B cell (primary cell): ENCODE results near the gene GNAI3. TPM values are rescaled to one million over a fixed set of nuclear protein-coding genes. Genes with fewer than 3 reads are reported as not detected.

Experiments
- ATAC-seq: fragments of 200-7000 bp; cut with Tn5 transposase; one replicate; pipeline ENCODE4 v1.10.0; 2021; ENCODE audit warnings: low read depth, mild to moderate bottlenecking, moderate number of reproducible peaks, moderate library complexity
- CTCF ChIA-PET: fragments of 350-600 bp; sonication (Branson Sonifier 250); formaldehyde crosslinking; loops from one replicate; lab custom pipeline; 2021; ENCODE audit warnings: antibody characterized with exemption, inconsistent platforms; lab: Charles Lee
- POLR2A ChIA-PET: fragments of 350-600 bp; sonication (Branson Sonifier 250); formaldehyde crosslinking; loops from one replicate; lab custom pipeline; 2021; ENCODE audit warnings: antibody characterized with exemption; lab: Charles Lee
- DNase-seq: peaks from one replicate; pipeline ENCODE4 v3.0.0; 2013
- H2AFZ ChIP-seq: 2 replicates; pipeline ENCODE4 v1.6.1; 2012; ENCODE audit warnings: mild to moderate bottlenecking, low read depth, low read length; ENCODE audit not compliant: insufficient read depth, poor library complexity, severe bottlenecking
- H3K27ac ChIP-seq, 2 donors: 1 replicate in 1 of 2; 2 replicates in 1 of 2; pipeline ENCODE4 v1.5.1; 2012 to 2013; ENCODE audit warnings: low read length in 2 of 2, mild to moderate bottlenecking in 2 of 2, moderate library complexity in 1 of 2
- H3K27me3 ChIP-seq, 4 experiments: fragments of 200-600 bp in 1 of 4; sonication (generic) in 1 of 4; replicated peaks in 1 of 4; 1 replicate in 2 of 4; 2 replicates in 2 of 4; pipeline versions ENCODE4 v1.6.1 to v1.7.0; 2013 to 2016; ENCODE audit warnings: low read length in 3 of 4, mild to moderate bottlenecking in 2 of 4, mixed read lengths in 1 of 4, moderate library complexity in 1 of 4; ENCODE audit not compliant: insufficient read depth in 4 of 4, control insufficient read depth in 3 of 4; ENCODE audit errors: control extremely low read depth in 1 of 4
- H3K36me3 ChIP-seq, 2 experiments: replicated peaks in 1 of 2; 1 replicate in 1 of 2; 2 replicates in 1 of 2; pipeline versions ENCODE4 v1.6.1 to v1.7.1; 2013; ENCODE audit warnings: low read length in 1 of 2; ENCODE audit not compliant: insufficient read depth in 2 of 2, control insufficient read depth in 1 of 2; ENCODE audit errors: control extremely low read depth in 1 of 2, extremely low read depth in 1 of 2
- H3K4me1 ChIP-seq, 2 donors: fragments of 200-600 bp in 1 of 2; sonication (generic) in 1 of 2; 1 replicate in 1 of 2; 2 replicates in 1 of 2; pipeline versions ENCODE4 v1.5.1 to v1.6.1; 2013 to 2017; ENCODE audit warnings: low read length in 2 of 2; ENCODE audit not compliant: control insufficient read depth in 2 of 2, insufficient read depth in 2 of 2
- H3K4me2 ChIP-seq: replicated peaks from 2 replicates; pipeline ENCODE3; 2012; ENCODE audit warnings: mild to moderate bottlenecking, low read depth, low read length; ENCODE audit not compliant: poor library complexity, severe bottlenecking
- H3K4me3 ChIP-seq, 5 experiments: fragments of 200-600 bp in 1 of 5; sonication (generic) in 1 of 5; 1 replicate in 3 of 5; 2 replicates in 2 of 5; pipeline versions ENCODE4 v1.5.1 to v1.7.0; 2011 to 2016; ENCODE audit warnings: low read length in 4 of 5, mild to moderate bottlenecking in 4 of 5, low read depth in 2 of 5, control low read depth in 1 of 5, moderate library complexity in 1 of 5; ENCODE audit not compliant: insufficient read depth in 1 of 5; ENCODE audit errors: control extremely low read depth in 1 of 5, extremely low read depth in 1 of 5
- H3K79me2 ChIP-seq: fragments of 200-600 bp; sonication (generic); one replicate; pipeline ENCODE4 v1.6.0; 2016; ENCODE audit warnings: low read length; ENCODE audit not compliant: control insufficient read depth, insufficient read depth
- H3K9ac ChIP-seq: fragments of 200-600 bp; sonication (generic); 2 replicates; pipeline ENCODE4 v1.6.1; 2017; ENCODE audit warnings: mild to moderate bottlenecking, low read length, moderate library complexity
- H3K9me3 ChIP-seq, 3 donors: one replicate each; pipeline versions ENCODE4 v1.6.1 to v1.7.1; 2013; ENCODE audit warnings: low read length in 2 of 3; ENCODE audit not compliant: control insufficient read depth in 2 of 3, insufficient read depth in 1 of 3; ENCODE audit errors: control extremely low read depth in 1 of 3
- H4K20me1 ChIP-seq: 2 replicates; pipeline ENCODE4 v1.6.0; 2012; ENCODE audit warnings: mild to moderate bottlenecking, low read length; ENCODE audit not compliant: insufficient read depth, control insufficient read depth, poor library complexity, severe bottlenecking
- H3K27ac Mint-ChIP-seq: one replicate; pipeline ENCODE4 v1.8.0; 2021; ENCODE audit warnings: mixed read lengths
- H3K27me3 Mint-ChIP-seq: one replicate; pipeline ENCODE4 v1.8.0; 2021; ENCODE audit warnings: mixed read lengths
- H3K4me1 Mint-ChIP-seq: one replicate; pipeline ENCODE4 v1.8.0; 2021; ENCODE audit warnings: mixed read lengths
- H3K4me3 Mint-ChIP-seq: one replicate; pipeline ENCODE4 v1.8.0; 2021; ENCODE audit warnings: mixed read lengths
- H3K9me3 Mint-ChIP-seq: one replicate; pipeline ENCODE4 v1.8.0; 2022; ENCODE audit warnings: mixed read lengths; ENCODE audit not compliant: insufficient read depth
- EZH2 ChIP-seq: IDR thresholded peaks from 2 replicates; pipeline ENCODE4 v1.6.1; 2012; ENCODE audit warnings: borderline replicate concordance, low read depth, mild to moderate bottlenecking, moderate library complexity, low read length; ENCODE audit not compliant: insufficient read depth, poor library complexity, severe bottlenecking
- WGBS: methylation state at CpG from one replicate; pipeline ENCODE4 v1.1.5; 2013; ENCODE audit warnings: missing lambda C conversion rate; ENCODE audit not compliant: insufficient coverage; 5-methylcytosine and 5-hydroxymethylcytosine counted together
- intact Hi-C: fragments of 100-400 bp; cut with micrococcal nuclease; formaldehyde crosslinking; loops from one replicate; pipeline ENCODE4 v1.10.0; 2022
- polyA plus RNA-seq: library from polyadenylated mRNA; depleted of rRNA; stranded (reverse); fragments of >200 nt; gene quantifications from 2 replicates; pipeline ENCODE4 v1.2.3, GENCODE V29; 2012
- total RNA-seq, 2 donors: library from RNA; stranded (reverse); fragments of 120-200 nt in 1 of 2; gene quantifications; 1 replicate in 1 of 2; 2 replicates in 1 of 2; pipeline versions ENCODE4 v1.2.3 to v1.2.4, GENCODE V29; 2013 to 2022
- TF ChIP-seq, protein P1 (sequence below): fragments of 200-600 bp; IDR thresholded peaks from one replicate; pipeline ENCODE4 v1.8.0; 2022; ENCODE audit warnings: antibody characterized with exemption, mild to moderate bottlenecking

The GNAI3 gene
- total and polyA plus RNA-seq, 2 donors (not counting 1 experiment from before 2014, with no cell fraction given), result 1.6 to 8.5 TPM

DNA sequence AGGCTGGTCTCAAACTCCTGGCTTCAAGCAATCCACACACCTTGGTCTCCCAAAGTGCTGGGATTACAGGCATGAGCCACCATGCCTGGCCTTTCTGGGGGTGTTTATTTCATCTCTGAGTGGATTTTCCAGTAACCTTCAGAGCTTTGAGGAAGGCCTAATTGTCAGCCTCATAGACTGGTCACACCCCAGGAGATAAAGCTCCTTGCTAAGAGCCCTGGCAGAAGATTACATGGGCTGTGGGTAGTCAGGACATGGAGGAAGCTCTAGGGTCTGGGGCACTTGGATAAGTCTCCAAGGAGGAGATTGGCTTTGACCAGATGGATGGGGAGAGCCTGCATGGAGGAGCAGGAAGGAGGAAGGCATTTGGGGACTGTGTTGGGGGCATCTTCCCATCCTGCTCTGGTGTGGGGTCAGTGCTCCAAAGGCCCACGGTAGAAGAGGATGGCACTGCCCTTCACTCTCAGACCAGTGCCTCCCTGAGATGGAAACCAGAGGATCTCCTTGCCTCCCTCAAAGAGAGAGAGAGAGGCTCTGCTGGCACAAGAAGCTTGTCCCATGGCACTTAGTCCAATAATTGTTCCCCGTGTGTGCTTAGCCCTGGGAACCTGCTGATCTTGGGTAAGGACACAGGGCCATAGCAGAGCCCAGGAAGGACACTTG lies 92.8 kb downstream of the GNAI3 start:
- peak; percentile 7 for DNase-seq
- H3K4me3 ChIP-seq, result no peak overlapping the region

DNA sequence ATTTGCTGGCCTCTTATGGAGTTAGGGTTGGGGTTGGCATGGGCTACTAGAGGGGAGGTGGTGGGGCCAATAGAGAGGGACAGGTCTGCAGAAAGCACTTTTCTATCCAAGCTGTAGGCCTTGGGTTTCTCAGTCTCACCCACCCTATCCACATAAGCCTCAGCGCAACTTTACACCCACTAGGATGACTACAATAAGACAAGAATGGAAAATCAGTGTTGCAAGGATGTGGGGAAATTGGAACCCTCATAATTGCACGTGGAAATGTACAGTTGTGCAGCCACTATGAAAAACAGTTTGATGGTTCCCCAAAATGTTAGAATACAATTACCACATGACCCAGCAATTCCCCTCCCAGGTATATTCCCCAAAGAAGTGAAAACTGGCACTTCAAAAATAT lies 93.4 kb downstream of the GNAI3 start:
- DNase-seq, result no peak
- Histone ChIP-seq H2AFZ (no peak overlapping the region), H4K20me1 (no peaks in the 10 kb centered on the region), H3K9ac (no peak overlapping the region), H3K36me3 (no peaks in the 10 kb centered on the region), H3K4me3 (no peak overlapping the region), H3K79me2 (no peaks in the 10 kb centered on the region), H3K27me3 (peaks cover 0 to 2% (median 0%) of the 10 kb centered on the region in 4 experiments), H3K9me3 (no peaks in the 10 kb centered on the region), H3K4me1 (peaks cover 4 to 14% of the 10 kb centered on the region in 2 donors), H3K27ac (no peak overlapping the region), H3K4me2 (no peak overlapping the region)
- Mint-ChIP-seq H3K4me3 (no peak overlapping the region), H3K27me3 (peaks cover 4% of the 10 kb centered on the region), H3K9me3 (no peaks in the 10 kb centered on the region), H3K27ac (no peak overlapping the region), H3K4me1 (peaks cover 13% of the 10 kb centered on the region)
- POLR2A ChIA-PET, result no interaction called here
- intact Hi-C loops, result loop anchor here (2.0 kb wide), 1 partner anchor 45 kb away; the partner anchor contains the start of gene GSTM1
- TF ChIP-seq EZH2, result no peak
- TF ChIP-seq, protein P1, sequence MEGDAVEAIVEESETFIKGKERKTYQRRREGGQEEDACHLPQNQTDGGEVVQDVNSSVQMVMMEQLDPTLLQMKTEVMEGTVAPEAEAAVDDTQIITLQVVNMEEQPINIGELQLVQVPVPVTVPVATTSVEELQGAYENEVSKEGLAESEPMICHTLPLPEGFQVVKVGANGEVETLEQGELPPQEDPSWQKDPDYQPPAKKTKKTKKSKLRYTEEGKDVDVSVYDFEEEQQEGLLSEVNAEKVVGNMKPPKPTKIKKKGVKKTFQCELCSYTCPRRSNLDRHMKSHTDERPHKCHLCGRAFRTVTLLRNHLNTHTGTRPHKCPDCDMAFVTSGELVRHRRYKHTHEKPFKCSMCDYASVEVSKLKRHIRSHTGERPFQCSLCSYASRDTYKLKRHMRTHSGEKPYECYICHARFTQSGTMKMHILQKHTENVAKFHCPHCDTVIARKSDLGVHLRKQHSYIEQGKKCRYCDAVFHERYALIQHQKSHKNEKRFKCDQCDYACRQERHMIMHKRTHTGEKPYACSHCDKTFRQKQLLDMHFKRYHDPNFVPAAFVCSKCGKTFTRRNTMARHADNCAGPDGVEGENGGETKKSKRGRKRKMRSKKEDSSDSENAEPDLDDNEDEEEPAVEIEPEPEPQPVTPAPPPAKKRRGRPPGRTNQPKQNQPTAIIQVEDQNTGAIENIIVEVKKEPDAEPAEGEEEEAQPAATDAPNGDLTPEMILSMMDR, result no peak
- WGBS, result 60% methylated on average over 1 of the region's 2 CpGs
- CTCF ChIA-PET, result interaction anchor here (0.5 to 16.5 kb wide), 17 partner anchors 9 to 782 kb away, joined by 3 to 276 read pairs (median 25); partner anchors contain the start of genes AHCYL1, AMPD2, GNAT2 and GPR61
- no peak for ATAC-seq

More for the DNA sequence above, 92.8 kb downstream of the GNAI3 start:
- no peak for ATAC-seq
- intact Hi-C loops, result no loop called here
- Histone ChIP-seq H3K79me2 (no peaks in the 10 kb centered on the region), H3K27ac (no peak overlapping the region), H4K20me1 (no peaks in the 10 kb centered on the region), H3K4me2 (no peak overlapping the region), H3K4me1 (peaks cover 4 to 14% of the 10 kb centered on the region in 2 donors), H3K9me3 (no peaks in the 10 kb centered on the region), H3K27me3 (peaks cover 0 to 2% (median 0%) of the 10 kb centered on the region in 4 experiments), H3K36me3 (no peaks in the 10 kb centered on the region), H2AFZ (no peak overlapping the region), H3K9ac (no peak overlapping the region)
- CTCF ChIA-PET, result interaction anchor here (0.5 to 16.5 kb wide), 37 partner anchors 10 to 782 kb away, joined by 3 to 276 read pairs (median 8); partner anchors contain the start of genes AHCYL1, AMPD2, GNAI3 and GNAT2
- Mint-ChIP-seq H3K4me1 (peaks cover 13% of the 10 kb centered on the region), H3K9me3 (no peaks in the 10 kb centered on the region), H3K27ac (no peak overlapping the region), H3K4me3 (no peak overlapping the region), H3K27me3 (peaks cover 4% of the 10 kb centered on the region)
- TF ChIP-seq EZH2, result no peak
- TF ChIP-seq, protein P1, result no peak
- WGBS, result 82% methylated on average over 2 of the region's 2 CpGs
- POLR2A ChIA-PET, result interaction anchor here (0.6 to 1.5 kb wide), 3 partner anchors 93 to 370 kb away, joined by 3 to 8 read pairs (median 6); partner anchors contain the start of gene GNAI3
